ENCODE results near the gene PLEKHA7.
A peak's percentile ranks its signal among the peaks of the same experiment; 100 is the strongest.

Gene PLEKHA7

GRCh38 chr11:16738193-16738946 lies 275.8 kb downstream of the PLEKHA7 start, which contains the start of gene C11orf58:
TSS of gene C11orf58 (plus strand) at chr11:16738647. CDS start at chr11:16738779, 132 bp downstream.
- DNase-seq: peak; percentile 97
- TF ChIP-seq GATA1 (IDR thresholded peaks at IDR 0.05; ENCODE audit: low read depth, low read length) (no peak), POLR2A (IDR thresholded peaks at IDR 0.05; ENCODE audit: low read length) (peak; percentile 98)

- TF ChIP-seq POLR2A (IDR thresholded peaks at IDR 0.05; ENCODE audit: low read length): no peak
- TF ChIP-seq GATA1 (IDR thresholded peaks at IDR 0.05; ENCODE audit: low read depth, low read length): no peak
These were observed 276.4 kb downstream of the PLEKHA7 start for GRCh38 chr11:16737818-16738192.

More at GRCh38 chr11:16737818-16738192, 276.4 kb downstream of the PLEKHA7 start:
- no peak for DNase-seq
